GM12878 (cell line): ENCODE results near the gene DERA. TPM values are rescaled to one million over a fixed set of nuclear protein-coding genes. Genes with fewer than 3 reads are reported as not detected.

Experiments
- BHLHE40 ChIP-seq, 2 experiments: fragments of 450-650 bp in 1 of 2; IDR thresholded peaks; 2 replicates each; pipeline ENCODE4 v1.6.1; 2011 to 2017; ENCODE audit warnings: low read depth in 2 of 2, borderline replicate concordance in 1 of 2, improper control_type of control experiment in 1 of 2, low read length in 1 of 2, mild to moderate bottlenecking in 1 of 2
- CHD2 ChIP-seq: IDR thresholded peaks from 2 replicates; pipeline ENCODE4 v1.6.1; 2011; ENCODE audit warnings: low read depth, low read length, improper control_type of control experiment, borderline replicate concordance
- FOXK2 ChIP-seq: fragments of 450-650 bp; IDR thresholded peaks from 2 replicates; pipeline ENCODE4 v1.6.1; 2017; ENCODE audit warnings: mild to moderate bottlenecking, moderate library complexity
- HCFC1 ChIP-seq: fragments of 150-350 bp; IDR thresholded peaks from 2 replicates; pipeline ENCODE4 v1.6.1; 2014; ENCODE audit warnings: low read length
- IKZF2 ChIP-seq, 2 experiments: fragments of 450-650 bp; IDR thresholded peaks; 2 replicates each; pipeline ENCODE4 v1.6.1; 2017; ENCODE audit warnings: mild to moderate bottlenecking in 2 of 2, moderate library complexity in 2 of 2
- IRF4 ChIP-seq: IDR thresholded peaks from 2 replicates; pipeline ENCODE4 v1.6.1; 2011; ENCODE audit warnings: low read depth, low read length
- MTA2 ChIP-seq: fragments of 450-650 bp; IDR thresholded peaks from 2 replicates; pipeline ENCODE4 v1.6.1; 2016; ENCODE audit warnings: low read depth, mild to moderate bottlenecking, moderate library complexity
- NFYA ChIP-seq: IDR thresholded peaks from 2 replicates; pipeline ENCODE4 v1.6.1; 2011; ENCODE audit warnings: low read depth, mild to moderate bottlenecking, low read length, improper control_type of control experiment, borderline replicate concordance
- POU2F2 ChIP-seq: IDR thresholded peaks from 3 replicates; pipeline ENCODE4 v1.6.1; 2011; ENCODE audit warnings: low read depth, mild to moderate bottlenecking, low read length, borderline replicate concordance
- RAD51 ChIP-seq: fragments of 450-650 bp; IDR thresholded peaks from 2 replicates; pipeline ENCODE4 v1.6.1; 2016; ENCODE audit warnings: moderate library complexity, mild to moderate bottlenecking, inconsistent platforms
- RB1 ChIP-seq: fragments of 450-650 bp; formaldehyde crosslinking; IDR thresholded peaks from 2 replicates; pipeline ENCODE4 v1.6.1; 2017; ENCODE audit warnings: mild to moderate bottlenecking, borderline replicate concordance
- RUNX3 ChIP-seq: IDR thresholded peaks from 2 replicates; pipeline ENCODE4 v1.6.1; 2012; ENCODE audit warnings: low read length, inconsistent platforms
- STAT1 ChIP-seq: fragments of 450-650 bp; conservative IDR thresholded peaks from 2 replicates; pipeline ENCODE4 v1.6.1; 2014; ENCODE audit warnings: antibody characterized with exemption, mild to moderate bottlenecking
- ZBED1 ChIP-seq: IDR thresholded peaks from 2 replicates; pipeline ENCODE4 v1.6.1; 2016; ENCODE audit warnings: borderline replicate concordance
- ZNF207 ChIP-seq: fragments of 450-650 bp; IDR thresholded peaks from 2 replicates; pipeline ENCODE4 v1.6.1; 2014; ENCODE audit warnings: antibody characterized with exemption, mild to moderate bottlenecking, borderline replicate concordance
- ZNF384 ChIP-seq: IDR thresholded peaks from 2 replicates; pipeline ENCODE4 v1.6.1; 2012; ENCODE audit warnings: low read depth, mild to moderate bottlenecking, low read length, improper control_type of control experiment, borderline replicate concordance
- polyA plus RNA-seq, 11 experiments: library from polyadenylated mRNA; depleted of rRNA in 4 of 11; unstranded in 6 of 11; stranded (reverse) in 5 of 11; fragments of >200 nt; fragmentation: Nextera tagmentation in 4 of 11; fragmentation: Illumina TruSeq in 1 of 11; extraction: Ambion mirVana in 4 of 11; extraction: Trizol in 1 of 11; gene quantifications; 1 replicate in 1 of 11; 2 replicates in 10 of 11; pipeline versions ENCODE4 v1.2.1 to v1.2.3, GENCODE V29; 2011 to 2016; ENCODE audit warnings: inconsistent platforms in 2 of 11, missing spikeins in 2 of 11, low read depth in 1 of 11
- total RNA-seq, 4 experiments: library from RNA; depleted of rRNA in 3 of 4; stranded (reverse); fragments of >200 nt in 3 of 4; fragmentation: Illumina TruSeq in 1 of 4; extraction: Trizol in 1 of 4; gene quantifications; 2 replicates each; pipeline versions ENCODE4 v1.2.1 to v1.2.3, GENCODE V29; 2013 to 2021
- TF ChIP-seq, protein P1 (sequence below): fragments of 450-650 bp; formaldehyde crosslinking; IDR thresholded peaks from 2 replicates; pipeline ENCODE4 v1.4.0; 2020; ENCODE audit warnings: mild to moderate bottlenecking, moderate library complexity
- TF ChIP-seq, protein P2 (sequence below), 3 experiments: IDR thresholded peaks in 2 of 3; conservative IDR thresholded peaks in 1 of 3; 2 replicates each; pipeline ENCODE4 v1.5.1; 2011; ENCODE audit warnings: low read depth in 3 of 3, low read length in 3 of 3, mild to moderate bottlenecking in 3 of 3, control low read depth in 2 of 3, moderate library complexity in 2 of 3, inconsistent platforms in 1 of 3, mixed read lengths in 1 of 3; ENCODE audit not compliant: control insufficient read depth in 2 of 3, insufficient read depth in 1 of 3; ENCODE audit errors: extremely low read depth in 1 of 3
- TF ChIP-seq, protein P3 (sequence below): IDR thresholded peaks from 2 replicates; pipeline ENCODE4 v1.6.1; 2011; ENCODE audit warnings: mild to moderate bottlenecking, low read depth, low read length, moderate library complexity; ENCODE audit not compliant: insufficient replicate concordance
- TF ChIP-seq, protein P4 (sequence below): fragments of 450-650 bp; IDR thresholded peaks from 2 replicates; pipeline ENCODE4 v1.6.1; 2014; ENCODE audit warnings: mild to moderate bottlenecking
- TF ChIP-seq, protein P5 (sequence below): IDR thresholded peaks from 2 replicates; pipeline ENCODE4 v1.6.1; 2011; ENCODE audit warnings: low read depth, mild to moderate bottlenecking, low read length, moderate library complexity, borderline replicate concordance; ENCODE audit errors: extremely low read depth

The DERA gene
- total and polyA plus RNA-seq, 10 of the 15 experiments (the other 5 are each of a cell fraction or from before 2014, with no cell fraction given): 34.9 to 97.1 (median 40.8) TPM

DNA sequence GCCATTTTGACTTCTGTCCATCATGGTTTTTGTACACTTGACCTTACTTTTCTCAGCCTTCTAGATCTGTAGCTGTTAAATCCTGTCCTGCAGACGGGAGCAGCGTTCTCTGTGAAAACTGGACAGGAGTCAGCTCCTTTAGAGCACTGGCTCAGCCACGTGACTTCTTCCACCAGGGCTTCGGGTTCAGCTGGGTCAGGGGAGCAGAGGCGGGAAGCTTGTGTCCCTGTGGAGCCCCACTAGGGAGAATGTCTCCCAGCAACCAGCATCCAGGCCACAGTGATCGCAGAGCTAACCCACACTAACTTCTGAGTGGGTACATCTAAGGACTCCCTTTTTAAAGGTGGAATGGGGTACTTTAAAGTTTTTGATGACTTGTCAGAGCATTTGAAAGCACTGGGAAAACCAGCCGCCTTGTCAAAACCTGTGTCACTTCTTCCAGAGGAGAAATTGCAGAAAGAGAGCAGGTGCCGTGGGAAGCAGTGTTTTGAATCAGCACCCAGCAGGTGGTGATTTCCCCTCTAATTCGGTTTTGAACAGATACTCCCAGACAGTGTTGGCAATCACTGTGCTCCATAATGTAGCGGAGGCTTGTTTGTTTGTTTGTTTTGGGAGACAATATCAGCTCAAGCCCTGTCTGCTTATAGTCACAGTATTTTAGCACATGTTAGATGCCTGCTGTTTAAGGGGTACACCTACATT, 17.9 kb downstream of the DERA start (continued):
- TF ChIP-seq, protein P1, sequence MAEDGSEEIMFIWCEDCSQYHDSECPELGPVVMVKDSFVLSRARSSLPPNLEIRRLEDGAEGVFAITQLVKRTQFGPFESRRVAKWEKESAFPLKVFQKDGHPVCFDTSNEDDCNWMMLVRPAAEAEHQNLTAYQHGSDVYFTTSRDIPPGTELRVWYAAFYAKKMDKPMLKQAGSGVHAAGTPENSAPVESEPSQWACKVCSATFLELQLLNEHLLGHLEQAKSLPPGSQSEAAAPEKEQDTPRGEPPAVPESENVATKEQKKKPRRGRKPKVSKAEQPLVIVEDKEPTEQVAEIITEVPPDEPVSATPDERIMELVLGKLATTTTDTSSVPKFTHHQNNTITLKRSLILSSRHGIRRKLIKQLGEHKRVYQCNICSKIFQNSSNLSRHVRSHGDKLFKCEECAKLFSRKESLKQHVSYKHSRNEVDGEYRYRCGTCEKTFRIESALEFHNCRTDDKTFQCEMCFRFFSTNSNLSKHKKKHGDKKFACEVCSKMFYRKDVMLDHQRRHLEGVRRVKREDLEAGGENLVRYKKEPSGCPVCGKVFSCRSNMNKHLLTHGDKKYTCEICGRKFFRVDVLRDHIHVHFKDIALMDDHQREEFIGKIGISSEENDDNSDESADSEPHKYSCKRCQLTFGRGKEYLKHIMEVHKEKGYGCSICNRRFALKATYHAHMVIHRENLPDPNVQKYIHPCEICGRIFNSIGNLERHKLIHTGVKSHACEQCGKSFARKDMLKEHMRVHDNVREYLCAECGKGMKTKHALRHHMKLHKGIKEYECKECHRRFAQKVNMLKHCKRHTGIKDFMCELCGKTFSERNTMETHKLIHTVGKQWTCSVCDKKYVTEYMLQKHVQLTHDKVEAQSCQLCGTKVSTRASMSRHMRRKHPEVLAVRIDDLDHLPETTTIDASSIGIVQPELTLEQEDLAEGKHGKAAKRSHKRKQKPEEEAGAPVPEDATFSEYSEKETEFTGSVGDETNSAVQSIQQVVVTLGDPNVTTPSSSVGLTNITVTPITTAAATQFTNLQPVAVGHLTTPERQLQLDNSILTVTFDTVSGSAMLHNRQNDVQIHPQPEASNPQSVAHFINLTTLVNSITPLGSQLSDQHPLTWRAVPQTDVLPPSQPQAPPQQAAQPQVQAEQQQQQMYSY (CRISPR knock-in tag): no peak
- TF ChIP-seq, protein P2, sequence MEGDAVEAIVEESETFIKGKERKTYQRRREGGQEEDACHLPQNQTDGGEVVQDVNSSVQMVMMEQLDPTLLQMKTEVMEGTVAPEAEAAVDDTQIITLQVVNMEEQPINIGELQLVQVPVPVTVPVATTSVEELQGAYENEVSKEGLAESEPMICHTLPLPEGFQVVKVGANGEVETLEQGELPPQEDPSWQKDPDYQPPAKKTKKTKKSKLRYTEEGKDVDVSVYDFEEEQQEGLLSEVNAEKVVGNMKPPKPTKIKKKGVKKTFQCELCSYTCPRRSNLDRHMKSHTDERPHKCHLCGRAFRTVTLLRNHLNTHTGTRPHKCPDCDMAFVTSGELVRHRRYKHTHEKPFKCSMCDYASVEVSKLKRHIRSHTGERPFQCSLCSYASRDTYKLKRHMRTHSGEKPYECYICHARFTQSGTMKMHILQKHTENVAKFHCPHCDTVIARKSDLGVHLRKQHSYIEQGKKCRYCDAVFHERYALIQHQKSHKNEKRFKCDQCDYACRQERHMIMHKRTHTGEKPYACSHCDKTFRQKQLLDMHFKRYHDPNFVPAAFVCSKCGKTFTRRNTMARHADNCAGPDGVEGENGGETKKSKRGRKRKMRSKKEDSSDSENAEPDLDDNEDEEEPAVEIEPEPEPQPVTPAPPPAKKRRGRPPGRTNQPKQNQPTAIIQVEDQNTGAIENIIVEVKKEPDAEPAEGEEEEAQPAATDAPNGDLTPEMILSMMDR (IDR thresholded peaks at IDR 0.05 in 2 of 3, conservative IDR thresholded peaks at IDR 0.05 in 1 of 3; ENCODE audit: control insufficient read depth in 2 of 3, extremely low read depth in 1 of 3, insufficient read depth in 1 of 3, low read depth in 3 of 3, low read length in 3 of 3): no peak
- TF ChIP-seq ZNF384: no peak
- no peak for TF ChIP-seq FOXK2
- no peak; a peak in 1 of 4 replicates for TF ChIP-seq BHLHE40 (IDR thresholded peaks at IDR 0.05; ENCODE audit: borderline replicate concordance in 1 of 2, low read depth in 2 of 2, low read length in 1 of 2)
- TF ChIP-seq ZNF207: no peak
- TF ChIP-seq POU2F2: no peak
- no peak for TF ChIP-seq HCFC1
- TF ChIP-seq, protein P3, sequence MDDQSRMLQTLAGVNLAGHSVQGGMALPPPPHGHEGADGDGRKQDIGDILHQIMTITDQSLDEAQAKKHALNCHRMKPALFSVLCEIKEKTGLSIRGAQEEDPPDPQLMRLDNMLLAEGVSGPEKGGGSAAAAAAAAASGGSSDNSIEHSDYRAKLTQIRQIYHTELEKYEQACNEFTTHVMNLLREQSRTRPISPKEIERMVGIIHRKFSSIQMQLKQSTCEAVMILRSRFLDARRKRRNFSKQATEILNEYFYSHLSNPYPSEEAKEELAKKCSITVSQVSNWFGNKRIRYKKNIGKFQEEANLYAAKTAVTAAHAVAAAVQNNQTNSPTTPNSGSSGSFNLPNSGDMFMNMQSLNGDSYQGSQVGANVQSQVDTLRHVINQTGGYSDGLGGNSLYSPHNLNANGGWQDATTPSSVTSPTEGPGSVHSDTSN: no peak
- TF ChIP-seq RAD51: no peak
- TF ChIP-seq RB1: no peak
- no peak for TF ChIP-seq STAT1
- TF ChIP-seq RUNX3: peak; percentile 29; the same call in 1 of the 2 replicates
- TF ChIP-seq, protein P4, sequence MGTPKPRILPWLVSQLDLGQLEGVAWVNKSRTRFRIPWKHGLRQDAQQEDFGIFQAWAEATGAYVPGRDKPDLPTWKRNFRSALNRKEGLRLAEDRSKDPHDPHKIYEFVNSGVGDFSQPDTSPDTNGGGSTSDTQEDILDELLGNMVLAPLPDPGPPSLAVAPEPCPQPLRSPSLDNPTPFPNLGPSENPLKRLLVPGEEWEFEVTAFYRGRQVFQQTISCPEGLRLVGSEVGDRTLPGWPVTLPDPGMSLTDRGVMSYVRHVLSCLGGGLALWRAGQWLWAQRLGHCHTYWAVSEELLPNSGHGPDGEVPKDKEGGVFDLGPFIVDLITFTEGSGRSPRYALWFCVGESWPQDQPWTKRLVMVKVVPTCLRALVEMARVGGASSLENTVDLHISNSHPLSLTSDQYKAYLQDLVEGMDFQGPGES: no peak
- no peak for TF ChIP-seq CHD2
- peak; percentile 48 to 56; a peak in 2 of 4 replicates for TF ChIP-seq IKZF2 (IDR thresholded peaks at IDR 0.05)
- TF ChIP-seq IRF4: peak; percentile 86; the same call in 1 of the 2 replicates
- TF ChIP-seq, protein P5, sequence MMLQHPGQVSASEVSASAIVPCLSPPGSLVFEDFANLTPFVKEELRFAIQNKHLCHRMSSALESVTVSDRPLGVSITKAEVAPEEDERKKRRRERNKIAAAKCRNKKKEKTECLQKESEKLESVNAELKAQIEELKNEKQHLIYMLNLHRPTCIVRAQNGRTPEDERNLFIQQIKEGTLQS: no peak
- TF ChIP-seq MTA2: no peak
- TF ChIP-seq ZBED1: no peak
- TF ChIP-seq NFYA: no peak
